GM21447 (cell line): ENCODE results near the gene RNU1-4.
"Not testable (repeated sequence)": the region's sequence is repeated elsewhere in the genome, so short reads cannot be mapped to it uniquely, and the experiment has no call there.

Experiments
- ATAC-seq: cut with Tn5 transposase; IDR thresholded peaks from one replicate; pipeline ENCODE4 v1.9.1; 2021; ENCODE audit not compliant: unreplicated experiment

The RNU1-4 gene

GRCh38 chr1:16740047-16740964 lies at the start of gene RNU1-4:
Gene RNU1-4 (plus strand): TSS chr1:16740516.
- ATAC-seq, result peak; percentile 97

DNA sequence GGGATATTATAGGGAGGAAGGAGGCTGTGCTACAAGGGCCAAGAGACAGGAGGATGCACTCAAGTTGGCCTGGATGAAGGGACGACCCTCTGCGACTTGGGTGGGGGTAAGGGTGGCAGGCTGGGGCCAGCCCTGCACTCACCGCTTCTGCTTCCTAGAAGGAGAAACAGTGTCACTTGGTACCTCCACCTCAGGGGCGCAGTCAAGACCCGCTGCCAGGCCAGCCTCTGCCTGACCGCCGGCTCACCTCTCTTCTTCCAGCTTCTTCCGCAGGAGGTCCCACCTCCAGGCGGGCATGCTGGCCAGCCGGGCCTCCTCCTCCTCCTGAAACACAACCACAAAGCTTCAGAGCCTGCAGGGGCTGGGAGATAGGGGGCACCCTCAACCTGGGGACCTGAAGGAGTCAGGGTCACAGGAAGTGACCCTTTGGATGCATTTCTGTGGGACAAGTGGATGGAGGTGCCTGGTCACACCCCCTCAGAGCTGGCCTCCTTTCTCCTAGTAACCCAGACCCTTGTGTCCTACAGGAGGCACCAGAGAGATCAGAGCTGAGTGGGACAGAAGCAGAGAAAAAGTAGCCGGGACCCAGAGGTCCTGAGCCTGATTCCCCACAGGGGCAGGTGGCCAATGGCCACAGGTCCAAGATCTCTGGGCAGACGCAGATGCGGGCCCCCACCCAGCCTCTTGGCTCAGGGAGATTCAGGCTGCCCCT lies 49.2 kb upstream of the RNU1-4 start:
- not testable (repeated sequence) for ATAC-seq

- ATAC-seq, result not testable (repeated sequence)
Measured at GRCh38 chr1:16692283-16692682, 48.0 kb upstream of the RNU1-4 start.

DNA sequence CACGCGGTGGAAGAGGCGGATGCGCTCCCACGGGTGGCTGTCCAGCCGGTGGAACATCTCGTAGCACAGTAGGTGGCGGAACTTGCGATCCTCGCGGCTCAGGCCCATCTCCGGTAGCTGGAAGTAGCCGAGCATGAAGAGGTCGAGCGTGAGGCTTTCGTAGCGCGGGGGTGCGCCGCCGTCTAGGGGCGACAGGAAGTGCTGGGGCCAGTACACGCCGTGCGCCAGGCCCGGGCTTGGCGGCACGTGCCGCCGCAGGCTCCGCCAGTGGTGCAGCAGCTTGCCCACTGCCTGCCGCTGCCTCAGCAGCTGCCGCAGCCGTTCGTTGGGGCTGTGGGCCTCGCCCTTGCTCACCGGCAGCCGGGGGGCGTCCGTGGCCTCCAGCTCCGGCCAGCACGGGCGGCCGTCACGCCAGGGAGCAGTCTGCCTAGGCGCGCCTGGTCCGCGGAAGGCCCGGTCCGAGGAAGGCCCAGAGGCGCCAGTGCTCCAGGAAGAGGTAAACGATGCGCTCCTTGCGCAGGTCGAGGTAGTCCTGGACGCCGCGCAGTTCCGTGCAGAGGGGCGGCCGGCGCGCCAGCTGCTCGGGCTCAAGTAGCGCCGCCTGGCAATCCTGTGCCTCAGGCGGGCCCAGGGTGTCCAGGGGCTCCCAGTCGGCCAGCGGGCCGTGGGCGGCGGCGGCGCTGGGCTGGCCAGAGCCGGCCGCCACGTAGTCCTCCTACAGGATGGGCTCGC lies 47.4 kb upstream of the RNU1-4 start:
- not testable (repeated sequence) for ATAC-seq

GRCh38 chr1:16693449-16694307 lies 46.6 kb upstream of the RNU1-4 start:
- not testable (repeated sequence) for ATAC-seq

- not testable (repeated sequence) for ATAC-seq
Measured at GRCh38 chr1:16694308-16694702, 46.0 kb upstream of the RNU1-4 start.

DNA sequence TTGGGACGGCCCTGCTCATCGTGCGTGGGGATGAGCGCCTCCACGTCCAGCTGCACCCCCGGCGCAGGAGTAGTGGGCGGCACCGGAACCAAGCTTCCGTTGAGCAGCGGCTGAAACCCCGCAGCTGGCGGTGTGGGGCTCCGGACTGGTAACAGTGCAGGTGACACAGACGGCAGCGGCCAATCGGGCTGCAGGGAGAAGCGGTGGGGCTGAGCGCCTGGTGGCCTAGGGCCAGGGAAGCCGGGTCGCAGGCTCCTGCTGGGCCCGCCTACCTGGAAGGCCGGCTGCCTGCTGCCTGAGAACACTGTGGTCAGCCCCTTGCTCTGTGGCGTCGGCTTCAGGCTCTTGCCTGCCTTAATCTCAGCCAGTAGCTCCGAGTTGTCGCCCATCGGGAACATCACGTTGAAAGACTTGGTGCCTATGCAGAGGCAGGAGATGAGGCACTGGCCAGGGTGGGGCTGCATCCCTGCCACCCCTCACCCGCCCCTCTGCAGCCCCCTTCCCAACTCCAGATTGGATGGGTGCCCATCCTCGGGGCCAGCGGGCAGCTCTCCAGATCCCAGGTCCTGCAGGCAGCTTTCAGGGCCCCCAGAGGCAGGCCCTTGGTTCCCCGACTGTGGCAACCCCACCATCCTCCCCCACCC lies 43.7 kb upstream of the RNU1-4 start:
- ATAC-seq, result not testable (repeated sequence)

- ATAC-seq, result not testable (repeated sequence)
Measured at GRCh38 chr1:16697152-16697551, 43.2 kb upstream of the RNU1-4 start.

- ATAC-seq, result not testable (repeated sequence)
Measured at GRCh38 chr1:16699440-16699839, 40.9 kb upstream of the RNU1-4 start.

GRCh38 chr1:16700138-16700895 lies 40.0 kb upstream of the RNU1-4 start:
- not testable (repeated sequence) for ATAC-seq

DNA sequence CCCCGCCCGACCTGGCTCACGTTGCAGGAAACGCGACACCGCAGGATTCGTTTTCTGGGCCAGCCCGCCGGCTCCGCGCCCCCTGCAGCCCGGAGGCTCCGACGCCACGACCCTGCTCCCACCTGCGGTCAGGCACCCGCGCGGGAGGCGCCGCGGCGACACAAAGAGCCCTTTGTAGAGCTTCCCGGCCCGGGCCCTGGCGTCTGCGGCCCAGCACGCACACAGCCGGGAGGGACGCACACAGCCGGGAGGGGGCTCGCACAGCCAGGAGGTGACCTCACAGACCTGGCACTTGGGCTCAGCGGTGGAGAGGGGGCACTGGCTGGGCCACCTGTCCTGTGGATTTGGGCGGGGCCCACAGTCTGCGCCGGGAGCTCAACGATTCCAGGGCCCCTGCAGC lies 39.1 kb upstream of the RNU1-4 start:
- not testable (repeated sequence) for ATAC-seq

- not testable (repeated sequence) for ATAC-seq
Measured at GRCh38 chr1:16702280-16702679, 38.0 kb upstream of the RNU1-4 start.

DNA sequence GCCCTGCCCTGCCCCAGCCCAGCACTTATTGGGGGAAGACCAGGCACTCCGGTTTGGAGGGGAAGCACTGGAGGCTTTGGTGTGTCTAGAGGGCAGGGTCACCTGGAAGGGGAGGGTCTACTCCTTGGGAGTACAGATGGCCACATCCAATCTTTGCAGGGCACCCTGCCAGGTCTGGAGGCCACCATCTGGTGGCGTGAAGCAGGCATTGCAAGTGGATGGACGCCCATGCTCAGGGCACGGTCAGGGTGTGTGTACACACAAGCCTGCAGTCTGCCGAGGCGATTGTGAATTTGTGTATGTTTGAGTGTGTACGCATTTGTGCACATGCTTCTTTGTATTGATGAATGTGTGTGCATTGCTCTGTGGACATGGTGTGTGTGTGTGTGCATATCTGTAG lies 37.2 kb upstream of the RNU1-4 start:
- ATAC-seq, result not testable (repeated sequence)

GRCh38 chr1:16703602-16704001 lies 36.7 kb upstream of the RNU1-4 start:
- ATAC-seq, result not testable (repeated sequence)

GRCh38 chr1:16704076-16704475 lies 36.2 kb upstream of the RNU1-4 start:
- ATAC-seq, result not testable (repeated sequence)

DNA sequence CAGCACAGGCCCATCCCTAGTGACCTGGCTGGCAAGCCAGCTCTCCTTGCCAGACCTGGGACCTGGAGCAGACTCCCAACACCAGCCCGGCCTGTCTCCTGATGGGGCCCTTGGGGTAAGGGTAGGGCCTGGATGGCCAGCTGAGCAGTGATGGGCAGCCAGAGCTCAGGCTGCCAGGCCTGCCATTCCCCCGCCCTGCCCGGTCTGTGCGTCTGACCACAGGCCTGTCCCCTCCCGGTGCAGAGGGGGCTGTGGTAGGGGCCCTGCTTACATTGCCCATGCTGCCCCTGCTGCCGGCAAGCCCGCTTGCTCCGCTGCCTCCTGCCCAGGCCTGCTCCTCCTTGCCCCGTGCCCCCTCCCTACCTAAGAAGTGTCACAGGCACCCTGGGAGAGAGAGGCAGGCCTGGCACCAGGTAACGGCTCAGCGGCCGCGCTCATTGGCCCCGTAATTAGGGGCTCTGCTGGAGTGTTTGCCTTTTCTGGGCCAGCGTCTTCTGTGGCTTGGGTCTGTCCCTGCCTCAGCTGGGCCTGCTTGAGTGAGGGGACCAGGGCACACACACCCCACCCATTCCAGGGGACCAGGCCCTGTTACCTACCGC lies 35.7 kb upstream of the RNU1-4 start:
- ATAC-seq, result not testable (repeated sequence)

- not testable (repeated sequence) for ATAC-seq
Measured at GRCh38 chr1:16706302-16706701, 34.0 kb upstream of the RNU1-4 start.
